ENCODE data around the gene OGFOD2.

DNA sequence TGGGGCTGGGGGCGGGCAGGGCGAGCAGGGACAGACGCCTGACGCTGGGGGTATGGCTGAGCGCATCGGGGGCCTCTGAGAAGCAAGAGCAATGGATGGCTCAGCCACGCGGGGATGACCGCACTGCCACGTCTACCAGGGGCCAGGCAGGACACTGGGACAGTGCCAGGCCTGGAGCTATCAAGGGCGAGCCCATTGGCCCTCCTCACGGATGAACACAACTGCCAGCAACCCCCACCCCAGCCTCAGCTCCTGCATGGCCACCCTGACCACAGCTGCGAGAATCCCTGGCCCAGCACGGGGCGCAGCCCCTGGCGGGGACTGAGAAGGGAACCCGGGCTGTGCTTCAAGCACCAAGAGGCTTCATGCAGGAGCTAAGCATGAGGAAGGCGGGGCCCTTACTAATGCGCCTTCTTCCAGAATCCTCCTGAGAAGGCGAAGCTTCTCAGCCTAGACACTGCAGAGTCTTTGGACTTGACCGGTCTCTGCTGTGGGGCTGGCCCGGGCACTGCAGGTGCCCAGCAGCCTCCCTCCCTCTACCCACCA lies 14.9 kb downstream of the OGFOD2 start:
- TF ChIP-seq, protein P1, sequence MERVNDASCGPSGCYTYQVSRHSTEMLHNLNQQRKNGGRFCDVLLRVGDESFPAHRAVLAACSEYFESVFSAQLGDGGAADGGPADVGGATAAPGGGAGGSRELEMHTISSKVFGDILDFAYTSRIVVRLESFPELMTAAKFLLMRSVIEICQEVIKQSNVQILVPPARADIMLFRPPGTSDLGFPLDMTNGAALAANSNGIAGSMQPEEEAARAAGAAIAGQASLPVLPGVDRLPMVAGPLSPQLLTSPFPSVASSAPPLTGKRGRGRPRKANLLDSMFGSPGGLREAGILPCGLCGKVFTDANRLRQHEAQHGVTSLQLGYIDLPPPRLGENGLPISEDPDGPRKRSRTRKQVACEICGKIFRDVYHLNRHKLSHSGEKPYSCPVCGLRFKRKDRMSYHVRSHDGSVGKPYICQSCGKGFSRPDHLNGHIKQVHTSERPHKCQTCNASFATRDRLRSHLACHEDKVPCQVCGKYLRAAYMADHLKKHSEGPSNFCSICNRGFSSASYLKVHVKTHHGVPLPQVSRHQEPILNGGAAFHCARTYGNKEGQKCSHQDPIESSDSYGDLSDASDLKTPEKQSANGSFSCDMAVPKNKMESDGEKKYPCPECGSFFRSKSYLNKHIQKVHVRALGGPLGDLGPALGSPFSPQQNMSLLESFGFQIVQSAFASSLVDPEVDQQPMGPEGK (CRISPR knock-in tag; IDR thresholded peaks at IDR 0.05; ENCODE audit: borderline replicate concordance), result no peak
- TF ChIP-seq ZNF8 (CRISPR knock-in tag; IDR thresholded peaks at IDR 0.05), result no peak
- no peak for TF ChIP-seq GLIS3 (CRISPR knock-in tag; IDR thresholded peaks at IDR 0.05)
- TF ChIP-seq ZFP30 (CRISPR knock-in tag; IDR thresholded peaks at IDR 0.05), result no peak
- TF ChIP-seq ZC3H10 (CRISPR knock-in tag; IDR thresholded peaks at IDR 0.05), result no peak
- TF ChIP-seq OSR1 (CRISPR knock-in tag; IDR thresholded peaks at IDR 0.05), result no peak
- no peak for TF ChIP-seq PPARA (CRISPR knock-in tag; IDR thresholded peaks at IDR 0.05; ENCODE audit: borderline replicate concordance)
- no peak for TF ChIP-seq TOX (CRISPR knock-in tag; IDR thresholded peaks at IDR 0.05; ENCODE audit: borderline replicate concordance)
- TF ChIP-seq ISL1 (CRISPR knock-in tag; IDR thresholded peaks at IDR 0.05), result no peak
